Subcutaneous abdominal adipose tissue (tissue), 5 donors: Measurements from ENCODE around the gene ARPC5.

Experiments used
- H3K27ac ChIP-seq: one replicate; pipeline ENCODE4 v1.7.0; 2013; ENCODE audit warnings: low read depth, mild to moderate bottlenecking, inconsistent platforms, low read length, moderate library complexity
- H3K27me3 ChIP-seq, 5 donors: one replicate each; pipeline ENCODE4 v1.7.0; 2013; ENCODE audit warnings: low read length in 5 of 5, inconsistent platforms in 1 of 5; ENCODE audit not compliant: control insufficient read depth in 5 of 5, insufficient read depth in 4 of 5
- H3K36me3 ChIP-seq, 5 donors: one replicate each; pipeline ENCODE4 v1.7.0; 2013; ENCODE audit warnings: low read length in 5 of 5; ENCODE audit not compliant: control insufficient read depth in 5 of 5, insufficient read depth in 5 of 5
- H3K4me1 ChIP-seq, 5 donors: one replicate each; pipeline ENCODE4 v1.7.0; 2013; ENCODE audit warnings: low read length in 5 of 5, mild to moderate bottlenecking in 3 of 5, moderate library complexity in 1 of 5; ENCODE audit not compliant: control insufficient read depth in 5 of 5, insufficient read depth in 5 of 5
- H3K4me3 ChIP-seq, 5 donors: one replicate each; pipeline ENCODE4 v1.7.0; 2013; ENCODE audit warnings: low read length in 5 of 5, low read depth in 1 of 5
- H3K9ac ChIP-seq, 5 donors: one replicate each; pipeline ENCODE4 v1.7.0; 2013; ENCODE audit warnings: low read length in 5 of 5, mild to moderate bottlenecking in 4 of 5, moderate library complexity in 3 of 5
- H3K9me3 ChIP-seq, 5 donors: one replicate each; pipeline ENCODE4 v1.7.0; 2013; ENCODE audit warnings: low read length in 5 of 5; ENCODE audit not compliant: control insufficient read depth in 5 of 5
- donor health status: healthy.
- donor health status: healthy.
- donor health status: healthy.
- donor health status: healthy.
- donor health status: healthy.

ARPC5 gene

GRCh38 chr1:183673605-183674323 lies 38.2 kb upstream of the ARPC5 start:
- H3K27me3 ChIP-seq = no peaks in the 10 kb centered on the region
- no peak overlapping the region for H3K27ac ChIP-seq
- no peak overlapping the region for H3K4me3 ChIP-seq
- H3K36me3 ChIP-seq = no peaks in the 10 kb centered on the region
- H3K9me3 ChIP-seq = peaks cover 0 to 5% (median 3%) of the 10 kb centered on the region in 5 donors
- no peak overlapping the region for H3K9ac ChIP-seq
- H3K4me1 ChIP-seq = peaks cover 0 to 15% (median 12%) of the 10 kb centered on the region in 5 donors

DNA sequence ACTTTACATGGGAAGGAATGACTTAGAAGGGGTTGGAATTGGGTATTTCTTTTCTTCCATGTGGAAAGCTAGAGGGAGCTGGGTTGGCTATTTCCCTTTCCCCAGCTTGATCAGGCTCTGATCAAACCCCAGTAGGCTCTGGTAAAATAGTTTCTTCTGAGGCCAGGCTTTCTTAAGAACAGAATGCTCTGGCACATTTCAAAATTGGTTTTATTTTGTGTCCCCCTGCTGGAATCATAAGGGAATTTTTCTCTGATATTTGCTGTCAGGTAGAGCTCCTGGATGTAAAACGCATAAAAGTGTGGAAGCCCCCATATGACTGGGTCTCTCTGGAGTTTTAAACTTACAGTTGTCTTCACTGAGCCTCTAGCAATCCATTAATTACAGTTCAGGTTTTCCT lies 34.6 kb upstream of the ARPC5 start:
- Histone ChIP-seq H3K9me3 (peaks cover 0 to 5% (median 3%) of the 10 kb centered on the region in 5 donors), H3K4me1 (peaks cover 0 to 15% (median 12%) of the 10 kb centered on the region in 5 donors), H3K36me3 (no peaks in the 10 kb centered on the region), H3K9ac (no peak overlapping the region), H3K4me3 (no peak overlapping the region), H3K27ac (no peak overlapping the region), H3K27me3 (no peaks in the 10 kb centered on the region)

DNA sequence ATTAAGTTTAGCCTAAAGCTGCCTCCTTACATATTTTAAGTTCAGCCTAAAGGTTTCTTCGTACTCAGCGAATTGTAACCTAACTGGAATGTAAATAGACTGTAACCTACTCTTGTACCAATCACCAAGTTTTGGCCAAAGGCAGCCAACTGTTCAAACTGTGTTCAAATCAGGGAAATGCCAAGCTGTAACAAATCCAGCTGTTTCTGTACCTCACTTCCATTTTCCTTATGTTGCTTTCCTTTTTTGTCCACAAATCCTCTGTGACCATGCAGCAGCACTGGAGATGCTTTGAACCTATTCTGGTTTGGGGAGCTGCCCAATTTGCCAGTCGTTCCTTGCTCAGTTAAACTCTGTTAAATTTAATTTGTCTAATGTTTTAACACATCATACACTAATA lies 20.8 kb upstream of the ARPC5 start:
- H3K4me1 ChIP-seq = peaks cover 0 to 7% (median 0%) of the 10 kb centered on the region in 5 donors
- no peaks in the 10 kb centered on the region for H3K36me3 ChIP-seq
- H3K9me3 ChIP-seq = no peaks in the 10 kb centered on the region
- no peak overlapping the region for H3K4me3 ChIP-seq
- H3K27me3 ChIP-seq = no peaks in the 10 kb centered on the region
- no peak overlapping the region for H3K9ac ChIP-seq
- no peak overlapping the region for H3K27ac ChIP-seq

GRCh38 chr1:183655562-183656075 lies 20.0 kb upstream of the ARPC5 start:
- H3K9ac ChIP-seq = no peak overlapping the region
- H3K4me1 ChIP-seq = peaks cover 0 to 7% (median 0%) of the 10 kb centered on the region in 5 donors
- H3K9me3 ChIP-seq = no peaks in the 10 kb centered on the region
- H3K4me3 ChIP-seq = no peak overlapping the region
- no peaks in the 10 kb centered on the region for H3K36me3 ChIP-seq
- no peaks in the 10 kb centered on the region for H3K27me3 ChIP-seq
- no peak overlapping the region for H3K27ac ChIP-seq

- Histone ChIP-seq H3K27ac (no peak overlapping the region), H3K36me3 (no peaks in the 10 kb centered on the region)
Measured at GRCh38 chr1:183654706-183655105, 19.1 kb upstream of the ARPC5 start.

GRCh38 chr1:183653876-183654451 lies 18.4 kb upstream of the ARPC5 start:
- H3K27ac ChIP-seq = no peak overlapping the region
- no peaks in the 10 kb centered on the region for H3K27me3 ChIP-seq
- H3K9me3 ChIP-seq = no peaks in the 10 kb centered on the region
- H3K4me3 ChIP-seq = no peak overlapping the region
- peaks cover 0 to 7% (median 0%) of the 10 kb centered on the region in 5 donors for H3K4me1 ChIP-seq
- H3K36me3 ChIP-seq = no peaks in the 10 kb centered on the region
- no peak overlapping the region for H3K9ac ChIP-seq

More at GRCh38 chr1:183654706-183655105, 19.1 kb upstream of the ARPC5 start:
- no peak overlapping the region for H3K9ac ChIP-seq
- no peaks in the 10 kb centered on the region for H3K27me3 ChIP-seq
- H3K4me3 ChIP-seq = no peak overlapping the region
- H3K9me3 ChIP-seq = no peaks in the 10 kb centered on the region
- peaks cover 0 to 7% (median 0%) of the 10 kb centered on the region in 5 donors for H3K4me1 ChIP-seq

DNA sequence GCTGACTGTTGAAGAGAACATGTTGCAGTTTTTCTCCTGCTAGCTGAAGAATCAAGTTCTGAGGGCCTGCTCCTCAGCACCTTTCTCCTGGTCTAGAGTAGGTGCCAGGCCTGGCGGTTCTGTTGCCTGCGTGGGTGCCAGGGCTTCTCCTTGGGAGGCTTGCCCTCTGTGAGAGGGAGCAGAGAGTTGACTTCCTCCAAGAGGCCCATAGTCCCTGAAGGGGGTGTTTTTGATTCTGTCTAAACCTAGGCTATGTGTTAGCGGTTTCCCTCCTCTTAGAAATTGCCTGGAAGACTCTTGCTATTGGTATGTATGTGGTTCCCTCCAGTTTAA lies 17.8 kb upstream of the ARPC5 start:
- Histone ChIP-seq H3K9ac (no peak overlapping the region), H3K36me3 (no peaks in the 10 kb centered on the region), H3K9me3 (no peaks in the 10 kb centered on the region), H3K4me3 (no peak overlapping the region), H3K4me1 (peaks cover 0 to 7% (median 0%) of the 10 kb centered on the region in 5 donors), H3K27ac (no peak overlapping the region), H3K27me3 (no peaks in the 10 kb centered on the region)

GRCh38 chr1:183652547-183653461 lies 17.2 kb upstream of the ARPC5 start, which contains the start of gene APOBEC4:
Gene APOBEC4 (minus strand): TSS chr1:183653316. CDS start chr1:183648781, 4,535 bp downstream.
- Histone ChIP-seq H3K4me3 (no peak within 1 kb of the TSS), H3K9ac (no peak within 1 kb of the TSS), H3K27me3 (no peaks in the 10 kb centered on the region), H3K27ac (no peak within 1 kb of the TSS), H3K36me3 (no peaks in the 10 kb centered on the region), H3K4me1 (peaks cover 0 to 7% (median 0%) of the 10 kb centered on the region in 5 donors), H3K9me3 (no peaks in the 10 kb centered on the region)

- Histone ChIP-seq H3K4me1 (peaks cover 0 to 7% (median 0%) of the 10 kb centered on the region in 5 donors), H3K9ac (no peak overlapping the region), H3K27me3 (no peaks in the 10 kb centered on the region), H3K27ac (no peak overlapping the region), H3K4me3 (no peak overlapping the region), H3K36me3 (no peaks in the 10 kb centered on the region), H3K9me3 (no peaks in the 10 kb centered on the region)
Measured at GRCh38 chr1:183652107-183652506, 16.5 kb upstream of the ARPC5 start.
